ENCODE results near the gene NR2F2. TPM values are rescaled to one million over a fixed set of nuclear protein-coding genes. Genes with fewer than 3 reads are reported as not detected.

The NR2F2 gene
- total and polyA plus RNA-seq, 4 donors = 15.0 to 73.5 (median 35.4) TPM

- DNase-seq (no peak), ATAC-seq (ENCODE audit: insufficient read depth, low FRiP score) (no peak)
- Histone ChIP-seq H3K9me3 (ENCODE audit: control insufficient read depth in 4 of 4, insufficient read depth in 3 of 4, low read length in 3 of 4) (peaks cover 0 to 8% (median 2%) of the 10 kb centered on the region in 4 donors), H3K36me3 (ENCODE audit: control insufficient read depth in 4 of 4, insufficient read depth in 4 of 4, low read length in 4 of 4) (peaks cover 0 to 13% (median 3%) of the 10 kb centered on the region in 4 donors), H3K27ac (ENCODE audit: low read depth in 1 of 2, low read length in 1 of 2) (no peak overlapping the region), H3K9ac (ENCODE audit: insufficient read depth in 1 of 2, low read length in 2 of 2) (no peak overlapping the region), H3K27me3 (ENCODE audit: control insufficient read depth in 3 of 3, insufficient read depth in 3 of 3, low read length in 2 of 3) (no peaks in the 10 kb centered on the region), H3K4me1 (ENCODE audit: control insufficient read depth in 5 of 5, insufficient read depth in 5 of 5, low read length in 5 of 5) (peaks cover 0 to 8% (median 0%) of the 10 kb centered on the region in 5 donors), H3K4me3 (no peak overlapping the region)
- TF ChIP-seq CTCF (IDR thresholded peaks at IDR 0.05; ENCODE audit: control extremely low read depth, extremely low read depth) = no peak
- 59 to 73% methylated on average over 9 of the region's 9 CpGs for WGBS, 2 donors
These were observed 34.2 kb upstream of the NR2F2 start for GRCh38 chr15:96296264-96296663.

DNA sequence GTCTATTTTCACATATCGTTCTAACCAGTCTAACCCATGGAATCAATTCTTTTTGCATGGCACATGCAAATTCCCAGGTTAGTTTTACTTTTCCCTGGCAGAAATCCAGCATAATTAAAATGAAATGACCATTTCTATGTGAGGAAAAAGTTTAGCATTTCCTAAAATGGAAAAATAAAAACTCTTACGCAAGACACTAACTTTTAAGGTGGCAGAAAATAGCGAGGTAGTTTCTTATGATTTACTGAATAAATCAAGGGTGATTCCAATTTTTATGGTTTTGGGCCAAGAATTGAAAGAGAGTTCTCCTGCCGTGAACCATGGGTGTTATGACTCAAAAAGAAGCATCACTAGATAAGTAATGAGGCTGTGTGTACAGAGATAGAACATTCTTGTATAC lies 32.7 kb upstream of the NR2F2 start:
- Histone ChIP-seq H3K27ac (ENCODE audit: low read depth in 1 of 2, low read length in 1 of 2) (no peak overlapping the region), H3K4me3 (no peak overlapping the region), H3K9ac (ENCODE audit: insufficient read depth in 1 of 2, low read length in 2 of 2) (no peak overlapping the region), H3K9me3 (ENCODE audit: control insufficient read depth in 4 of 4, insufficient read depth in 3 of 4, low read length in 3 of 4) (peaks cover 0 to 8% (median 2%) of the 10 kb centered on the region in 4 donors), H3K36me3 (ENCODE audit: control insufficient read depth in 4 of 4, insufficient read depth in 4 of 4, low read length in 4 of 4) (peaks cover 0 to 13% (median 1%) of the 10 kb centered on the region in 4 donors), H3K4me1 (ENCODE audit: control insufficient read depth in 5 of 5, insufficient read depth in 5 of 5, low read length in 5 of 5) (peaks cover 0 to 8% (median 0%) of the 10 kb centered on the region in 5 donors), H3K27me3 (ENCODE audit: control insufficient read depth in 3 of 3, insufficient read depth in 3 of 3, low read length in 2 of 3) (no peaks in the 10 kb centered on the region)
- WGBS, 2 donors = 77 to 93% methylated on average over 4 of the region's 4 CpGs
- no peak for TF ChIP-seq CTCF (IDR thresholded peaks at IDR 0.05; ENCODE audit: control extremely low read depth, extremely low read depth)
- no peak for DNase-seq
- no peak for ATAC-seq (ENCODE audit: insufficient read depth, low FRiP score)

GRCh38 chr15:96298217-96298616 lies 32.3 kb upstream of the NR2F2 start:
- peaks cover 0 to 8% (median 2%) of the 10 kb centered on the region in 4 donors for H3K9me3 ChIP-seq (ENCODE audit: control insufficient read depth in 4 of 4, insufficient read depth in 3 of 4, low read length in 3 of 4)
- H3K4me1 ChIP-seq (ENCODE audit: control insufficient read depth in 5 of 5, insufficient read depth in 5 of 5, low read length in 5 of 5) = peaks cover 0 to 8% (median 0%) of the 10 kb centered on the region in 5 donors
- no peaks in the 10 kb centered on the region for H3K27me3 ChIP-seq (ENCODE audit: control insufficient read depth in 3 of 3, insufficient read depth in 3 of 3, low read length in 2 of 3)
- no peak overlapping the region for H3K9ac ChIP-seq (ENCODE audit: insufficient read depth in 1 of 2, low read length in 2 of 2)
- ATAC-seq (ENCODE audit: insufficient read depth, low FRiP score) = no peak
- DNase-seq = no peak
- 93 to 95% methylated on average over 2 of the region's 2 CpGs for WGBS, 2 donors
- H3K4me3 ChIP-seq = no peak overlapping the region
- no peak for TF ChIP-seq CTCF (IDR thresholded peaks at IDR 0.05; ENCODE audit: control extremely low read depth, extremely low read depth)
- H3K36me3 ChIP-seq (ENCODE audit: control insufficient read depth in 4 of 4, insufficient read depth in 4 of 4, low read length in 4 of 4) = peaks cover 0 to 13% (median 1%) of the 10 kb centered on the region in 4 donors
- no peak overlapping the region for H3K27ac ChIP-seq (ENCODE audit: low read depth in 1 of 2, low read length in 1 of 2)

- DNase-seq (peak; percentile 29 to 68 (median 65)), ATAC-seq (ENCODE audit: insufficient read depth, low FRiP score) (no peak)
- WGBS, 2 donors = 71 to 85% methylated on average over 5 of the region's 5 CpGs
- H3K9me3 ChIP-seq (ENCODE audit: control insufficient read depth in 4 of 4, insufficient read depth in 3 of 4, low read length in 3 of 4) = peaks cover 0 to 8% (median 2%) of the 10 kb centered on the region in 4 donors
- H3K4me1 ChIP-seq (ENCODE audit: control insufficient read depth in 5 of 5, insufficient read depth in 5 of 5, low read length in 5 of 5) = peaks cover 0 to 8% (median 0%) of the 10 kb centered on the region in 5 donors
- H3K4me3 ChIP-seq = no peak overlapping the region
- no peak overlapping the region for H3K27ac ChIP-seq (ENCODE audit: low read depth in 1 of 2, low read length in 1 of 2)
- H3K36me3 ChIP-seq (ENCODE audit: control insufficient read depth in 4 of 4, insufficient read depth in 4 of 4, low read length in 4 of 4) = peaks cover 0 to 13% (median 1%) of the 10 kb centered on the region in 4 donors
- TF ChIP-seq CTCF (IDR thresholded peaks at IDR 0.05; ENCODE audit: control extremely low read depth, extremely low read depth) = no peak
- H3K9ac ChIP-seq (ENCODE audit: insufficient read depth in 1 of 2, low read length in 2 of 2) = no peak overlapping the region
- H3K27me3 ChIP-seq (ENCODE audit: control insufficient read depth in 3 of 3, insufficient read depth in 3 of 3, low read length in 2 of 3) = no peaks in the 10 kb centered on the region
These were observed 29.7 kb upstream of the NR2F2 start for GRCh38 chr15:96300836-96301235.
